NCI-H2081 treated with DMSO at 0.1 percent for 48 hours (cell line): ENCODE measurements around the gene PRDM2.

Experiments
- DNase-seq: peaks from one replicate; lab custom pipeline; 2025; lab: John Stamatoyannopoulos, UW

The PRDM2 gene

GRCh38 chr1:13732971-13733667, 33.1 kb downstream of the PRDM2 start:
- DNase-seq, result no peak

- no peak for DNase-seq
Observed at GRCh38 chr1:13733711-13734110, 33.7 kb downstream of the PRDM2 start.

- no peak for DNase-seq
Observed at GRCh38 chr1:13735168-13735930, 35.4 kb downstream of the PRDM2 start.

- no peak for DNase-seq
Observed at GRCh38 chr1:13737398-13737797, 37.4 kb downstream of the PRDM2 start.

GRCh38 chr1:13746342-13746741, 46.4 kb downstream of the PRDM2 start:
- DNase-seq, result no peak

- peak; percentile 70 for DNase-seq
Observed at GRCh38 chr1:13748610-13749505, 48.9 kb downstream of the PRDM2 start.

GRCh38 chr1:13749543-13750341, 49.8 kb downstream of the PRDM2 start:
- no peak for DNase-seq

- no peak for DNase-seq
Observed at GRCh38 chr1:13751458-13751871, 51.5 kb downstream of the PRDM2 start.

GRCh38 chr1:13751985-13752384, 52.0 kb downstream of the PRDM2 start:
- no peak for DNase-seq

GRCh38 chr1:13752852-13753251, 52.9 kb downstream of the PRDM2 start:
- DNase-seq, result no peak

- no peak for DNase-seq
Observed at GRCh38 chr1:13753636-13754402, 53.8 kb downstream of the PRDM2 start.

GRCh38 chr1:13754510-13755103, 54.6 kb downstream of the PRDM2 start:
- DNase-seq, result no peak

- DNase-seq, result no peak
Observed at GRCh38 chr1:13756557-13757315, 56.7 kb downstream of the PRDM2 start.

- no peak for DNase-seq
Observed at GRCh38 chr1:13757693-13758092, 57.7 kb downstream of the PRDM2 start.

GRCh38 chr1:13759072-13759471, 59.1 kb downstream of the PRDM2 start:
- no peak for DNase-seq

- no peak for DNase-seq
Observed at GRCh38 chr1:13760340-13760739, 60.4 kb downstream of the PRDM2 start.

GRCh38 chr1:13760921-13761320, 60.9 kb downstream of the PRDM2 start:
- no peak for DNase-seq

GRCh38 chr1:13761883-13762282, 61.9 kb downstream of the PRDM2 start:
- DNase-seq, result no peak

GRCh38 chr1:13762642-13763041, 62.7 kb downstream of the PRDM2 start:
- no peak for DNase-seq

GRCh38 chr1:13763222-13763621, 63.2 kb downstream of the PRDM2 start:
- DNase-seq, result no peak
